Right ventricle myocardium superior (tissue), 1 donor: ENCODE results near the gene HJURP. TPM values are rescaled to one million over a fixed set of nuclear protein-coding genes. Genes with fewer than 3 reads are reported as not detected.
A peak's percentile ranks its signal among the peaks of the same experiment; 100 is the strongest.
"Not testable (repeated sequence)": the region's sequence is repeated elsewhere in the genome, so short reads cannot be mapped to it uniquely, and the experiment has no call there.

Experiments used
- ATAC-seq: fragments of 200-7000 bp; cut with Tn5 transposase; one replicate; pipeline ENCODE4 v1.9.1; 2020; ENCODE audit warnings: mild to moderate bottlenecking; ENCODE audit not compliant: poor library complexity
- DNase-seq: peaks from one replicate; pipeline ENCODE4 v3.0.0-alpha.2; 2020
- intact Hi-C: fragments of 100-400 bp; cut with DNase I; formaldehyde crosslinking; loops from one replicate; pipeline ENCODE4 v1.11.2; 2022
- long read RNA-seq: library from polyadenylated mRNA; unstranded; transcript quantifications from one replicate; pipeline ENCODE4 v2.0.0, GENCODE V29; 2021
- total RNA-seq: library from RNA; stranded (reverse); fragmentation: NEBNext Ultra II Directional; extraction: Animal tissue kit (Norgen Biotek cat#: 25700); gene quantifications from one replicate; pipeline ENCODE4 v1.2.1, GENCODE V29; 2021
- donor health status: DM: no; HTN: yes; CAD: no; lungs with severe emphysema.

The HJURP gene, protein sequence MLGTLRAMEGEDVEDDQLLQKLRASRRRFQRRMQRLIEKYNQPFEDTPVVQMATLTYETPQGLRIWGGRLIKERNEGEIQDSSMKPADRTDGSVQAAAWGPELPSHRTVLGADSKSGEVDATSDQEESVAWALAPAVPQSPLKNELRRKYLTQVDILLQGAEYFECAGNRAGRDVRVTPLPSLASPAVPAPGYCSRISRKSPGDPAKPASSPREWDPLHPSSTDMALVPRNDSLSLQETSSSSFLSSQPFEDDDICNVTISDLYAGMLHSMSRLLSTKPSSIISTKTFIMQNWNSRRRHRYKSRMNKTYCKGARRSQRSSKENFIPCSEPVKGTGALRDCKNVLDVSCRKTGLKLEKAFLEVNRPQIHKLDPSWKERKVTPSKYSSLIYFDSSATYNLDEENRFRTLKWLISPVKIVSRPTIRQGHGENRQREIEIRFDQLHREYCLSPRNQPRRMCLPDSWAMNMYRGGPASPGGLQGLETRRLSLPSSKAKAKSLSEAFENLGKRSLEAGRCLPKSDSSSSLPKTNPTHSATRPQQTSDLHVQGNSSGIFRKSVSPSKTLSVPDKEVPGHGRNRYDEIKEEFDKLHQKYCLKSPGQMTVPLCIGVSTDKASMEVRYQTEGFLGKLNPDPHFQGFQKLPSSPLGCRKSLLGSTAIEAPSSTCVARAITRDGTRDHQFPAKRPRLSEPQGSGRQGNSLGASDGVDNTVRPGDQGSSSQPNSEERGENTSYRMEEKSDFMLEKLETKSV
- total RNA-seq = 0.40 TPM
- long read RNA-seq = 0 reads

DNA sequence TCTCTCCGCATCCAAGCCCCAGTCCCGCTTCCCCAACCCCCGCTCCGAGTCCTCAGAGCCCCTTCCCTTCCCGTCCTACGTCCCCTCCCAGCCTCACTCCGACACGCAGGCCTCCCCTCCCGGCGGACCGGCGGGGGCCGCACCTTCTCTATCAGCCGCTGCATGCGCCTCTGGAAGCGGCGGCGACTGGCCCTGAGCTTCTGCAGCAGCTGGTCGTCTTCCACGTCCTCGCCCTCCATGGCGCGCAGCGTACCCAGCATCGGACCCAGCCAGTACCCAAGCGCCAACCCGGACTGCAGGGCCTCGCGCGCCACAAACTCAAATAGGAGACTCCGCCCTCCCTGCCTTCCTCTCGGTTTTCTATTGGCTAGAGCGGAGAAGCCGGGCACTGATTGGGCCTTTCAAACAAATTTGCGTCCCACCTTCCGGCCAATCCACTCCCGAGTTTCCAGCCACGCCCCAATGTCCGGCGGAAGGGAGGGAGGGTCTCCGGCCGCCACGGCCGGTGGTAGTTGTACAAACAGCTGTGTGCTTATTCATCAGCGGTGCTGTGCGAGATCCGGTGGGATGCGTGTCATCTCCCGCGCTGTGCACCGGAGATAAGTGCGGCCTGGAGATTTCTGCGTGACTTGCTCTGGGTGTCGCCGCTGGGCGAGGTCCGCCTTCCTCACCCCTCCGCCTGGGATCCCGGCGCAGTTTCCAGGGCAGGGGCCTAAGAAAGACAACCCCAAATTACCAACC is at the start of gene HJURP:
Gene HJURP, minus strand, starts transcription at position 295 of the 741 bp plus-strand sequence. Its CDS starts 35 bp downstream, at position 260.
- ATAC-seq = peak; percentile 100
- intact Hi-C loops = no loop called here

GRCh38 chr2:233901884-233902283 is 47.5 kb upstream of the HJURP start:
- DNase-seq (no peak), ATAC-seq (no peak)
- intact Hi-C loops = no loop called here

More for the DNA sequence above, at the start of gene HJURP:
- DNase-seq = peak; percentile 93

GRCh38 chr2:233901367-233901766 is 47.0 kb upstream of the HJURP start:
- DNase-seq = no peak
- no peak for ATAC-seq
- intact Hi-C loops = no loop called here

DNA sequence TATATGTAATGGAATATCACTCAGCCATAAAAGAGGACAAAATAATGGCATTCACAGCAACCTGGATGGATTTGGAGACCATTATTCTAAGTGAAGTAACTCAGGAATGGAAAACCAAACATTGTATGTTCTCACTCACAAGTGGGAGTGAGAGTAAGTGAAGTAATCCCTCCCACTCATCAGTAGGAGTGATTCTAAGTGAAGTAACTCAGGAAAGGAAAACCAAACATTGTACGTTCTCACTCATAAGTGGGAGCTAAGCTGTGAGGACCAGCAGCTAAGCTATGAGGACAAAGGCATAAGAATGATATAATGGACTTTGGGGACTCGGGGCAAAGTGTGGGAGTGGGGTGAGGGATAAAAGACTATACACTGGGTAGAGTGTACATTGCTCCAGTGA is 41.9 kb upstream of the HJURP start:
- intact Hi-C loops, ATAC-seq, DNase-seq: not testable (repeated sequence)

DNA sequence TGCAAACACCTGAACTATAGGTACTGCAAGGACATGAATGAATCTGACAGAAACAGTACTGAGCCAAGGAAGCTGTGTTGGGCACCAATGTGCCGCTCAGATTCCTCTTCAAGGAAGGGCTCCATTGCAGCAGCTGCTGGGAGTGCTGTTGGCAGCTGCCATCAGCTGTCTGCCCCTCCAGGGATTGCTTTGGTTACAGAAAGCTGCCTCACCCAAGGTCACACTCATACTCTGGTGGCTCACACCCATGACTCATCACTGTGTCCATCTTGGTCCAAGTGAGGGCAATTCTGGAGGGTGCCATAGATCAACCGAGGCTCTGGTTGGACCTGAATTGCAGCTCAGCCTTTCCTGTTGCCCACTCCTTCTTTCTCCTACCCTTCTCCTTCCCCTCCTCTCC is 38.5 kb upstream of the HJURP start:
- no peak for DNase-seq
- intact Hi-C loops = no loop called here
- no peak for ATAC-seq

- DNase-seq (no peak), ATAC-seq (no peak)
- intact Hi-C loops = no loop called here
These were observed 28.0 kb upstream of the HJURP start for GRCh38 chr2:233882353-233882752.

DNA sequence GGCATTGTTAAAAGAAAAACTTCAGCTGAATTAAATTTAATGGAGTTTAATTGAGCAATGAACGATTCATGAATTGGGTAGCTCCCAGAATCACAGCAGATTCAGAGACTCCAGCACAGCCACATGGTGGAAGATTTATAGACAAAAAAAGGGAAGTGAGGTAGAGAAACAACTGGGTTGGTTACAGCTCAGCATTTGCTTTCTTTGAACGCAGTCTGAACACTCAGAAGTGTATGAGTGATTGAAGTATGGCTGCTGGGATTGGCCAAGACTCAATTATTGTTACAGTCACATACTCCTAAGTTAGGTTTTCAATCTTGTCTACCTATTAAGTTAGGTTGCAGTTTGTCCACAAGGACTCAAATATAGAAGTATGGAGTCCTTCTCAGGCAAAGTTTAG is 17.8 kb upstream of the HJURP start:
- ATAC-seq, intact Hi-C loops, DNase-seq: not testable (repeated sequence)

DNA sequence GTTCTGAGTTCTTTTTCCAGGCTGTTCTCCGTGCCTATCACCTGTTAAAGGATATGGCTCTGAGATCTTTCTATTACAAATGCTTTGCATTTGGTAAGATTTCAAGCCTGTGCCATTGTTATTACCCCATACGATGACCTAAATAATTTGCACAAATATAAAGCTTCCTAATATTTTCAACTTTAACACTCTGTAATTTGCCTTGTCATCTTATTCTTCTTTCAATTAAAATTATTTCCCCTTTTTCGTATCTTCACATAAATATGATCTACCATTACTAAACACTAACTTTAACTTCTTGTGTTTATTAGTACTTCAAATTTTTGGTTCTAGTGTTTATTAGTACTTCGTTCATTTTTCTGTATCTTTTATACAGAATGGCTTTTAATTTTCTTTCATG is 17.1 kb upstream of the HJURP start:
- no peak for ATAC-seq
- DNase-seq = no peak
- intact Hi-C loops = no loop called here

DNA sequence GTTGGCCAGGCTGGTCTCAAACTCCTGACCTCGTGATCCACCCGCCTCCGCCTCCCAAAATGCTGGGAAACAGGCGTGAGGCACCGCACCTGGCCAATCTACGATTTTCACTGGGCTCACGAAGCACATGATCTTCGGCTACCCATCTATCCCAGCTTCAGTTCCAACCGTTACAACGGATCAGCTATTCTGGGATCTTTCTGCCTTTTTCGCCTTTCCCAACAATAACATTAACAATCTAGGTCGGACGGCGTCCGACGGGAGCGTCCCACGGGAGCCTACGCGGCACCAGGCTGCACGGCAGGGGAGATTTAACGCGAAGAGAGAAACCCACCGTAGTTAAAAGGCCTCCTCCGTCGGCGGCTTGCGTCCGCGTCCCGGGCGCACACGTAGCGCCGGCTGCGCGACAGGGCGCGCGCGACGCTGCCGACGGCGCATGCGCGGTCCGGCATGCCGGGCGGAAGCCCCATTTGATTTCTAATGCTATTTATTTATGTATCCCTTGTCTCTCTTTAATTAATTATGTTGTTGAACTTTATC is 13.7 kb upstream of the HJURP start, which contains the start of gene MSL3B:
Gene MSL3B, minus strand, starts transcription at position 394 of the 540 bp plus-strand sequence.
- ATAC-seq (peak; percentile 65), DNase-seq (peak; percentile 58)
- intact Hi-C loops = no loop called here

DNA sequence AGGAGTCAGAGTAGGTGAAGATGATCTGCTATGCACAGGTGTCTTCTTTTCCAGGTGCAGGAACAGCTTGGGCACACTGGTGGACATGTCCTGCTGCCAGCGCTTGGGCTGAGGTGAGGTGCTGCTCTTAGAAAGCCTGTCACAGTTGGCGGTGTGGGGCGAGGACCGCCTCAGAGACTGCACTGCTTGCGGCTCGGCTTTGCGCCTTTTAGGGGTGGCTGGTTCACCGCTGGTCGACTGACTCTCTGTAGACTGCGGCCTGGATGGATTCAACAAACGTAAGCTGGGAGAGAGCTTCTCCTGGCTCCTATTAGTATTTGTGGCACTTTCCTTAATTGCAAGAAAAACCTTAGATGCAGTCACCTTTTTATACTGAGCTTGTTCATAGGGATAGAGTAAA is 12.1 kb upstream of the HJURP start:
- DNase-seq (no peak), ATAC-seq (no peak)
- intact Hi-C loops = no loop called here

GRCh38 chr2:233865838-233866237 is 11.5 kb upstream of the HJURP start:
- DNase-seq (no peak), ATAC-seq (no peak)
- intact Hi-C loops = no loop called here

DNA sequence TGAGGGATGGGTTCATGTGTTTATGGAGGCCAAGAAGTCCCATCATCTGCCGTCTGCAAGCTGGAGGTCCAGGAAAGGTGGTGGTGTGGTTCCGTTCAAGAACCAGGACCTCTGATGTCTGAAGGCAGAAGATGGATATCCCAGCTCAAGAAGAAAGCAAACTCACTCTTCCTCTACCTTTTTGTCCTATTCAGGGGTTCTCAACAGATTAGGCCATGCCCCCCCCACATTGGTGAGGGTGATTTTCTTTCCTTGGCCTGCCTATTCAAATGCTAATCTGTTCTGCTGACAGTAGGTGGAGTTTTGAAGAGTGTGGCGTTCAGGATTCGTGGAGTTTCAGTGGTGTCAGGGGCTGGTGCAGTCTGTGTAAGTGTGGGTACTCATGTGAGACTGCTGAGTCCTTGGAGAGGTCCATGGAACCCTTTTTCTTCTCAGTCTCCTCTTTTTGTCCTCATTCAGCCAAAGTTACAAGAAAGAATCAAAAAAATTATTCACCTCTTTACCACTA is 8.0 kb upstream of the HJURP start:
- no peak for DNase-seq
- ATAC-seq = no peak
- intact Hi-C loops = no loop called here

DNA sequence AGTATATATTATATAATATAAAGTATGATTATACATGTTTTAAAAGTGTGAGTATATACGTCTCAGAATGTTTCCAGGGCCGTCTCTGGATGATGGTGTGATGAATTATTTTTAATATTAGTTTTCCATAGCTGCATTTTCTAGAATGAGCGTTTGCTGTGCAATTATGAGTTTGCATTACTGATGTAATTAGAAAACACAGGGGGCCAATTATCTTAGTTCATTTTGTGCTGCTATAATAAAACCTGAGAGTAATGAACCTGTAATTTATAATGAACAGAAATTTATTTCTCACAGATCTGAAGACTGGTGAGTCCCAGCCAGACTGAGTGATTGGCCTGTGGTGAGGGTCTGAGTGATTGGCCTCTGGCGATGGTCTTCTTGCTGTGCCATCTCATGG is 4.0 kb upstream of the HJURP start:
- ATAC-seq (no peak), DNase-seq (no peak)
- intact Hi-C loops = no loop called here

DNA sequence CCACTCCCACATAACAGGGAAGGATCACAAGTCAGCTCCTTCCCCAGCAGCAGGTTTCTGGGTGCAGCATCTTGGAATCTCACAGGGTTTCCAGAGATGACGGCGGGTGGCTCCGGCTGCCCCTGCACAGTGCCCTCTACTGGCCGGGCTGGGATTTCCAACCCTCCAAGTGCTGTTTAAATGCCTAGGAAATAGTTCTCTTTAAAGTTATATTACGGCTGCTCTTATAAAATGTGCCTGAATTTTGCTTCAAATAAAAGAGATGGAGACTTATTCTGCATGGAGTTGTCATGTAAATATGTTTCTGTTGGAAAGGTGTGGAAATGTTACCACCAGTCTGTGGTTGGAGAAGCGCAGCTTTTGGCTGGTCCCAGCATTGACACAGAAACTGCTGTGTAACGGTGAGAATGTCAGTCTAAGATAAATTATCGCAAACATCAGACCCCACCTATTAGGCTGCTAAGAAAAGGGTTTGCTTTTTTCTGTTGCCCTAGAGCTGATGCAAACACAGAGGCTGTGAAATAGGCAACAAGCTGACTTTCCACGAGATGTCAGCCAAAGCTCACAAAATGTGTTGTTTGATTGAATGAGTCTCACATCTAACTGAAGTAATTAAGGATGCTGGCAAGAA is 3.3 kb upstream of the HJURP start:
- DNase-seq (no peak), ATAC-seq (no peak)
- intact Hi-C loops = no loop called here

DNA sequence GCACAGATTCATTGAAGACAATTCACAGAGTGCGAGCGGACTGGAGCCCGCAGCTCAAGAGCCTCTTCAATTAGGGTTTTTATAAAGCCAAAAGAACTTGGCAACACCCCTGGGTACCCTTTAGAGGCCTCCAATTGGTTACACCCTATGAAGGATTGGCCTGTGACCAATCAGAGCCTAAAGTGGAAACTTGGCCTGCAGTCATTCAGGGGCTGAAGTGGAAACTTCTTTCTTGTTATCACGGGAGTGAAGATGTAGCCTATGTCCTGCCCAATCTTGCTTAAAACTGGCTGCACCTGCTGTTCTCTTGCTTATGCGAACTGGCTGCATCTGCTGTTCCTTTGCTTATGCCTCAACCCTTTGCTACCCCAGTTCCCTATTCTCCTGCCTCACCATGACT is 1.8 kb upstream of the HJURP start:
- ATAC-seq (no peak), DNase-seq (no peak)
- intact Hi-C loops = no loop called here

GRCh38 chr2:233855345-233855744 is 1.0 kb upstream of the HJURP start:
- no peak for ATAC-seq
- intact Hi-C loops = no loop called here

GRCh38 chr2:233853883-233854240 is 473 bp downstream of the HJURP start:
- intact Hi-C loops = no loop called here
- DNase-seq = no peak
- ATAC-seq = no peak

More at GRCh38 chr2:233855345-233855744, 1.0 kb upstream of the HJURP start:
- no peak for DNase-seq

- DNase-seq (no peak), ATAC-seq (no peak)
- intact Hi-C loops = no loop called here
These were observed 982 bp downstream of the HJURP start for GRCh38 chr2:233853353-233853752.
